Duodenal mucosa (tissue), 2 donors: ENCODE results near the gene NUP155.

ENCODE experiments used
- H3K27ac ChIP-seq: one replicate; pipeline ENCODE4 v1.7.0; 2013; ENCODE audit warnings: low read depth, low read length
- H3K27me3 ChIP-seq, 2 donors: one replicate each; pipeline ENCODE4 v1.7.0; 2013; ENCODE audit warnings: low read length in 2 of 2, control low read depth in 1 of 2; ENCODE audit not compliant: insufficient read depth in 2 of 2, control insufficient read depth in 1 of 2
- H3K36me3 ChIP-seq, 2 donors: one replicate each; pipeline ENCODE4 v1.7.0; 2013; ENCODE audit warnings: low read length in 2 of 2, control low read depth in 1 of 2; ENCODE audit not compliant: insufficient read depth in 2 of 2, control insufficient read depth in 1 of 2
- H3K4me1 ChIP-seq, 2 donors: one replicate each; pipeline ENCODE4 v1.7.0; 2013; ENCODE audit warnings: low read length in 2 of 2, control low read depth in 1 of 2; ENCODE audit not compliant: insufficient read depth in 2 of 2, control insufficient read depth in 1 of 2
- H3K4me3 ChIP-seq, 2 donors: one replicate each; pipeline ENCODE4 v1.7.0; 2013; ENCODE audit warnings: low read length in 2 of 2, low read depth in 1 of 2
- H3K9ac ChIP-seq, 2 donors: one replicate each; pipeline ENCODE4 v1.7.0; 2013; ENCODE audit warnings: low read length in 2 of 2, low read depth in 1 of 2
- H3K9me3 ChIP-seq, 2 donors: one replicate each; pipeline ENCODE4 v1.7.0; 2013; ENCODE audit warnings: low read length in 2 of 2, control low read depth in 1 of 2; ENCODE audit not compliant: control insufficient read depth in 1 of 2

NUP155 gene

DNA sequence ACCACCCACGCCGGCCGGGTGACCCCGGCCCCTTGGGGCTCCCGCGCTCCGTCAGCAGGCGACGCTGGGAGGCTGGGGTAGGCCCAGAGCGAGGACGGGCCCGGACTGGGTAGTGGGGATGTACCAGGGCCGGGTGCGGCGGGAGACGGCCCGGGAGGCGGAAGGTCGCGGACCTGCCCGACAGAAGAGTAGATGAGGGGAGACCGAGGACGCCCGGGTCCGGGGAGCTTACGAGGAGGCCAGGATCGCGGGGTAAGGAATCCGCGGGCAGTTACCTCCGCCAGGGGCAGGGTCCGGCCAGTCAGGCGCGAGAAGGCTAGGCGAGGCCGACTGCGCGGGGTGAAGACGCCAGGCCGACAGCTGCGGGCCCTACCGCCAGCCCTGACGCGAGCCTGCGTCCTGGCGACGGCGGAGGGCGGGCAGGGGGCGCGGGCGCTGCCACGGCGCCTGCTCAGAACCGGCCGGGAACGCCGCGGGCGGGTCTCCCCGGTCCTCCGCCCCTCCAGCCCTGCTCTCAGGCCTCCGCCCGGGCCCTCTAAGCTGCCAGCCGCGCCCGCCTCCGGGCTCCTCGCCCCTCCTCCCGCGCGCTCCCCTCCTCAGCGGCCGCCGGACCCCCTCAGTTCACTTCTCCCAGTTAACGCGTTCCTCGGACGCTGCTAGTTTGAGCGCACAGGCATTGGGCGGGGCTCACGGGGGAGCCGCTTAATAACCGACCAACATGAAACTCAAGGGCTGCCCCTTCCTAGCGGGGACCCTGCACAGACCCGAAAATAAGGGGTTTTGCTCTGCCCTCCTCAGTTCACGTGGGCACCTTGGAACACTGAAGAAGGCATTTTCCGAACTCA, 121.7 kb downstream of the NUP155 start, which contains the start of gene CPLANE1:
Gene CPLANE1 (minus strand): TSS at position 407 of the 845 bp plus-strand sequence. CDS start 1,678 bp downstream, outside the sequence.
- Histone ChIP-seq H3K9ac (peak within 1 kb of the TSS; percentile 73 to 84), H3K27me3 (no peaks in the 10 kb centered on the region), H3K9me3 (no peaks in the 10 kb centered on the region), H3K4me3 (peak within 1 kb of the TSS; percentile 80 to 81), H3K36me3 (no peaks in the 10 kb centered on the region), H3K4me1 (peaks cover 0 to 3% of the 10 kb centered on the region in 2 donors), H3K27ac (peak within 1 kb of the TSS; percentile 81)

- H3K36me3 ChIP-seq = no peaks in the 10 kb centered on the region
- peak overlapping the region; percentile 80 to 81 for H3K4me3 ChIP-seq
- H3K27me3 ChIP-seq = no peaks in the 10 kb centered on the region
- no peaks in the 10 kb centered on the region for H3K9me3 ChIP-seq
- H3K9ac ChIP-seq = peak overlapping the region; percentile 73 to 84
- peaks cover 0 to 3% of the 10 kb centered on the region in 2 donors for H3K4me1 ChIP-seq
- H3K27ac ChIP-seq = no peak overlapping the region
These were observed 122.4 kb downstream of the NUP155 start for GRCh38 chr5:37248421-37248969.

- Histone ChIP-seq H3K4me3 (no peak overlapping the region), H3K9me3 (no peaks in the 10 kb centered on the region), H3K9ac (no peak overlapping the region), H3K4me1 (peaks cover 0 to 3% of the 10 kb centered on the region in 2 donors), H3K27ac (no peak overlapping the region), H3K27me3 (no peaks in the 10 kb centered on the region), H3K36me3 (no peaks in the 10 kb centered on the region)
These were observed 123.4 kb downstream of the NUP155 start for GRCh38 chr5:37247496-37247895.

- H3K9me3 ChIP-seq = no peaks in the 10 kb centered on the region
- no peak overlapping the region for H3K4me3 ChIP-seq
- H3K36me3 ChIP-seq = no peaks in the 10 kb centered on the region
- H3K4me1 ChIP-seq = peaks cover 0 to 3% of the 10 kb centered on the region in 2 donors
- H3K9ac ChIP-seq = no peak overlapping the region
- H3K27me3 ChIP-seq = no peaks in the 10 kb centered on the region
- no peak overlapping the region for H3K27ac ChIP-seq
These were observed 123.9 kb downstream of the NUP155 start for GRCh38 chr5:37247036-37247435.
